NCI-H1694 treated with DMSO at 0.1 percent for 48 hours (cell line): ENCODE results near the gene ZFHX3.

Experiments
- DNase-seq: peaks from one replicate; lab custom pipeline; 2025; lab: John Stamatoyannopoulos, UW

ZFHX3 gene

GRCh38 chr16:72824761-72825160 is 223.2 kb downstream of the ZFHX3 start:
- DNase-seq, result no peak

- no peak for DNase-seq
These were observed 223.9 kb downstream of the ZFHX3 start for GRCh38 chr16:72824027-72824426.

- no peak for DNase-seq
These were observed 226.6 kb downstream of the ZFHX3 start for GRCh38 chr16:72821185-72821950.

- no peak for DNase-seq
These were observed 228.6 kb downstream of the ZFHX3 start for GRCh38 chr16:72819345-72819744.

- DNase-seq, result no peak
These were observed 229.6 kb downstream of the ZFHX3 start for GRCh38 chr16:72818236-72818845.

- no peak for DNase-seq
These were observed 232.3 kb downstream of the ZFHX3 start for GRCh38 chr16:72815348-72816318.

- no peak for DNase-seq
These were observed 233.7 kb downstream of the ZFHX3 start for GRCh38 chr16:72814226-72814625.

- DNase-seq, result no peak
These were observed 235.3 kb downstream of the ZFHX3 start for GRCh38 chr16:72812672-72813071.

GRCh38 chr16:72811876-72812275 is 236.1 kb downstream of the ZFHX3 start:
- DNase-seq, result no peak

GRCh38 chr16:72811188-72811720 is 236.7 kb downstream of the ZFHX3 start:
- DNase-seq, result no peak

GRCh38 chr16:72810480-72810879 is 237.4 kb downstream of the ZFHX3 start:
- DNase-seq, result no peak

GRCh38 chr16:72809446-72809845 is 238.5 kb downstream of the ZFHX3 start:
- no peak for DNase-seq

- DNase-seq, result no peak
These were observed 239.2 kb downstream of the ZFHX3 start for GRCh38 chr16:72808754-72809153.

- DNase-seq, result no peak
These were observed 240.7 kb downstream of the ZFHX3 start for GRCh38 chr16:72807245-72807644.

GRCh38 chr16:72805486-72805885 is 242.4 kb downstream of the ZFHX3 start:
- DNase-seq, result no peak

GRCh38 chr16:72800524-72801161 is 247.3 kb downstream of the ZFHX3 start:
- DNase-seq, result no peak

- DNase-seq, result no peak
These were observed 249.7 kb downstream of the ZFHX3 start for GRCh38 chr16:72798264-72798663.

- no peak for DNase-seq
These were observed 250.3 kb downstream of the ZFHX3 start for GRCh38 chr16:72797621-72798020.

GRCh38 chr16:72796222-72796621 is 251.7 kb downstream of the ZFHX3 start:
- DNase-seq, result no peak

- DNase-seq, result no peak
These were observed 252.9 kb downstream of the ZFHX3 start for GRCh38 chr16:72794986-72795385.

GRCh38 chr16:72794319-72794718 is 253.6 kb downstream of the ZFHX3 start:
- no peak for DNase-seq

- DNase-seq, result no peak
These were observed 254.2 kb downstream of the ZFHX3 start for GRCh38 chr16:72793716-72794115.
